HCT116 (cell line): ENCODE measurements around the gene IDH3G. TPM values are rescaled to one million over a fixed set of nuclear protein-coding genes. Genes with fewer than 3 reads are reported as not detected.

ENCODE experiments used
- ATAC-seq: fragments of 200-7000 bp; cut with Tn5 transposase; 2 replicates; pipeline ENCODE4 v1.9.1; 2020; ENCODE audit warnings: mild to moderate bottlenecking, moderate library complexity
- BruUV-seq: library from RNA; stranded (reverse); fragments of 400-500 nt; replicated peaks from 2 replicates; lab custom pipeline; 2021; lab: Mats Ljungman, UMichigan
- CTCF ChIA-PET: fragments of 300-600 bp; sonication (Branson Sonifier 250); formaldehyde crosslinking; loops from one replicate; lab custom pipeline; 2021; ENCODE audit warnings: antibody characterized with exemption; lab: Charles Lee
- POLR2A ChIA-PET: fragments of 300-600, 350-600 bp; sonication (Branson Sonifier 250); formaldehyde crosslinking; loops from one replicate; lab custom pipeline; 2021; ENCODE audit warnings: antibody characterized with exemption; lab: Charles Lee
- RAD21 ChIA-PET, 2 experiments: fragments of 300-600 bp; sonication (Branson Sonifier 250); formaldehyde crosslinking; loops; one replicate each; lab custom pipeline; 2023; ENCODE audit warnings: low total read pairs in 2 of 2; ENCODE audit not compliant: uncharacterized antibody in 2 of 2, unreplicated experiment in 2 of 2, low non-redundant PET in 1 of 2; lab: Charles Lee
- DNase-seq: peaks from one replicate; pipeline ENCODE4 v3.0.0-alpha.2; 2010; ENCODE audit warnings: low read depth, low spot score
- H2AFZ ChIP-seq: fragments of 200-600 bp; shearing (Covaris generic), sonication (generic); 2 replicates; pipeline ENCODE4 v1.6.1; 2017; ENCODE audit warnings: low read depth, mixed run types, mixed read lengths, antibody characterized with exemption, low read length; ENCODE audit not compliant: poor library complexity, severe bottlenecking
- H3K27ac ChIP-seq: 2 replicates; pipeline ENCODE4 v1.5.1; 2012; ENCODE audit warnings: low read depth, low read length
- H3K27me3 ChIP-seq: fragments of 200-600 bp; sonication (generic); 2 replicates; pipeline ENCODE4 v1.6.1; 2016; ENCODE audit warnings: mixed run types, low read length, mixed read lengths; ENCODE audit not compliant: insufficient read depth
- H3K36me3 ChIP-seq, 2 experiments: fragments of 200-500 bp in 1 of 2; fragments of 200-600 bp in 1 of 2; sonication (Bioruptor generic) in 1 of 2; sonication (generic) in 1 of 2; 2 replicates each; pipeline versions ENCODE4 v1.5.1 to v1.6.1; 2014 to 2016; ENCODE audit warnings: low read length in 2 of 2, inconsistent platforms in 1 of 2, mixed read lengths in 1 of 2, mixed run types in 1 of 2; ENCODE audit not compliant: insufficient read depth in 2 of 2, control insufficient read depth in 1 of 2
- H3K4me1 ChIP-seq, 2 experiments: fragments of 200-600 bp in 1 of 2; sonication (generic) in 1 of 2; 2 replicates each; pipeline versions ENCODE4 v1.5.1 to v1.6.1; 2012 to 2017; ENCODE audit warnings: low read length in 2 of 2, inconsistent platforms in 1 of 2, mild to moderate bottlenecking in 1 of 2, mixed read lengths in 1 of 2, mixed run types in 1 of 2, moderate library complexity in 1 of 2; ENCODE audit not compliant: insufficient read depth in 2 of 2, control insufficient read depth in 1 of 2
- H3K4me2 ChIP-seq: fragments of 200-600 bp; sonication (generic); 2 replicates; pipeline ENCODE4 v1.6.1; 2017; ENCODE audit warnings: mixed run types, low read length, mixed read lengths
- H3K4me3 ChIP-seq, 2 experiments: fragments of 200-600 bp in 1 of 2; sonication (generic) in 1 of 2; replicated peaks in 1 of 2; 2 replicates each; pipeline ENCODE4 v1.5.1; 2011 to 2016; ENCODE audit warnings: low read length in 2 of 2, control low read depth in 1 of 2, low read depth in 1 of 2, mild to moderate bottlenecking in 1 of 2, mixed read lengths in 1 of 2, mixed run types in 1 of 2
- H3K79me2 ChIP-seq: fragments of 200-600 bp; sonication (generic); 2 replicates; pipeline ENCODE4 v1.6.1; 2017; ENCODE audit warnings: mild to moderate bottlenecking, mixed run types, low read length, moderate library complexity, mixed read lengths; ENCODE audit not compliant: insufficient read depth
- H3K9ac ChIP-seq: fragments of 200-600 bp; sonication (generic); 2 replicates; pipeline ENCODE4 v1.6.1; 2016; ENCODE audit warnings: low read length, mixed read lengths
- H3K9me2 ChIP-seq: fragments of 200-600 bp; sonication (generic), shearing (Covaris generic); 2 replicates; pipeline ENCODE4 v1.6.1; 2017; ENCODE audit warnings: mixed run types, mild to moderate bottlenecking, moderate library complexity; ENCODE audit not compliant: insufficient read depth
- H3K9me3 ChIP-seq, 2 experiments: fragments of 200-500 bp in 1 of 2; fragments of 200-600 bp in 1 of 2; sonication (Bioruptor generic) in 1 of 2; sonication (generic) in 1 of 2; 2 replicates each; pipeline ENCODE4 v1.6.1; 2014 to 2017; ENCODE audit warnings: low read length in 2 of 2, mixed read lengths in 2 of 2, inconsistent platforms in 1 of 2, low read depth in 1 of 2, mild to moderate bottlenecking in 1 of 2, mixed run types in 1 of 2, moderate library complexity in 1 of 2; ENCODE audit not compliant: control insufficient read depth in 1 of 2, insufficient read depth in 1 of 2
- H4K20me1 ChIP-seq: fragments of 200-600 bp; sonication (generic), shearing (Covaris generic); 2 replicates; pipeline ENCODE4 v1.6.1; 2017; ENCODE audit warnings: mixed run types, mild to moderate bottlenecking, moderate library complexity; ENCODE audit not compliant: insufficient read depth
- CEBPB ChIP-seq: IDR thresholded peaks from 2 replicates; pipeline ENCODE4 v1.6.1; 2012; ENCODE audit warnings: low read depth
- CTCF ChIP-seq, 3 experiments: fragments of 200-600 bp in 1 of 3; sonication (generic) in 1 of 3; IDR thresholded peaks in 2 of 3; conservative IDR thresholded peaks in 1 of 3; 2 replicates each; pipeline ENCODE4 v1.5.1; 2012 to 2017; ENCODE audit warnings: low read depth in 2 of 3, low read length in 2 of 3, antibody characterized with exemption in 1 of 3, borderline replicate concordance in 1 of 3, control low read depth in 1 of 3, mild to moderate bottlenecking in 1 of 3, mixed read lengths in 1 of 3, mixed run types in 1 of 3, moderate library complexity in 1 of 3; ENCODE audit not compliant: insufficient read depth in 1 of 3
- ELF1 ChIP-seq: IDR thresholded peaks from 2 replicates; pipeline ENCODE4 v1.6.1; 2012; ENCODE audit warnings: low read depth, borderline replicate concordance
- EZH2 ChIP-seq: fragments of 200-600 bp; sonication (generic); IDR thresholded peaks from 2 replicates; pipeline ENCODE4 v1.6.1; 2017; ENCODE audit warnings: antibody characterized with exemption, mixed run types
- EZH2phosphoT487 ChIP-seq: fragments of 200-600 bp; IDR thresholded peaks from 2 replicates; pipeline ENCODE4 v1.6.1; 2018; ENCODE audit warnings: antibody characterized with exemption, borderline replicate concordance
- FOSL1 ChIP-seq: IDR thresholded peaks from 2 replicates; pipeline ENCODE4 v1.6.1; 2012; ENCODE audit warnings: low read depth
- MAX ChIP-seq: IDR thresholded peaks from 2 replicates; pipeline ENCODE4 v1.6.1; 2012
- POLR2A ChIP-seq: IDR thresholded peaks from 2 replicates; pipeline ENCODE4 v1.7.0; 2011; ENCODE audit warnings: borderline replicate concordance; ENCODE audit not compliant: insufficient read depth, insufficient read length; ENCODE audit errors: extremely low read depth
- POLR2AphosphoS5 ChIP-seq: IDR thresholded peaks from 2 replicates; pipeline ENCODE4 v1.6.1; 2011; ENCODE audit warnings: mild to moderate bottlenecking, low read depth, low read length, moderate library complexity
- SIN3A ChIP-seq: IDR thresholded peaks from 2 replicates; pipeline ENCODE4 v1.6.1; 2012; ENCODE audit warnings: low read depth
- SP1 ChIP-seq: IDR thresholded peaks from 2 replicates; pipeline ENCODE4 v1.6.1; 2012; ENCODE audit warnings: low read depth
- YY1 ChIP-seq: IDR thresholded peaks from 2 replicates; pipeline ENCODE4 v1.6.1; 2011; ENCODE audit warnings: low read length, low read depth, moderate library complexity, mild to moderate bottlenecking; ENCODE audit not compliant: insufficient replicate concordance; ENCODE audit errors: extremely low read depth
- ZFX ChIP-seq: fragments of 450-650 bp; IDR thresholded peaks from 2 replicates; pipeline ENCODE4 v1.6.1; 2017
- intact Hi-C: fragments of 100-400 bp; cut with micrococcal nuclease; formaldehyde crosslinking; loops from 2 replicates; pipeline ENCODE4 v1.10.0; 2022
- total RNA-seq: library from RNA; stranded (reverse); gene quantifications from one replicate; pipeline ENCODE4 v1.2.1, GENCODE V29; 2021; ENCODE audit not compliant: unreplicated experiment

The IDH3G gene
- total RNA-seq, 1 experiment from 2014 or later = 49.7 TPM

- Histone ChIP-seq H3K9me2 (no peaks in the 10 kb centered on the region), H4K20me1 (no peaks in the 10 kb centered on the region), H3K27me3 (no peaks in the 10 kb centered on the region), H3K36me3 (no peaks in the 10 kb centered on the region; a peak in 1 of 4 replicates), H3K4me1 (no peaks in the 10 kb centered on the region), H3K79me2 (no peaks in the 10 kb centered on the region), H3K4me3 (no peak overlapping the region), H3K9me3 (no peaks in the 10 kb centered on the region), H3K27ac (no peak overlapping the region), H3K4me2 (no peak overlapping the region), H3K9ac (no peak overlapping the region), H2AFZ (no peak overlapping the region)
- TF ChIP-seq ZFX (no peak), POLR2A (no peak), SP1 (no peak), FOSL1 (no peak), CTCF (IDR thresholded peaks at IDR 0.05 in 2 of 3, conservative IDR thresholded peaks at IDR 0.05 in 1 of 3; ENCODE audit: borderline replicate concordance in 1 of 3, insufficient read depth in 1 of 3, low read depth in 2 of 3, low read length in 2 of 3) (no peak), EZH2 (no peak), MAX (no peak), YY1 (no peak), POLR2AphosphoS5 (no peak), CEBPB (no peak), SIN3A (no peak), ELF1 (no peak), EZH2phosphoT487 (no peak)
- intact Hi-C loops = no loop called here
- ChIA-PET RAD21 (no interaction called here), CTCF (no interaction called here), POLR2A (no interaction called here)
- ATAC-seq (peak; percentile 43), DNase-seq (no peak)
- BruUV-seq = no TSS peak
Measured at GRCh38 chrX:153782313-153782712, 11.9 kb downstream of the IDH3G start.
